ENCODE results near the gene B3GNT8.
"Not testable (repeated sequence)": the region's sequence is repeated elsewhere in the genome, so short reads cannot be mapped to it uniquely, and the experiment has no call there.

B3GNT8 gene

GRCh38 chr19:41413947-41414346, 13.2 kb downstream of the B3GNT8 start:
- no peak for DNase-seq

GRCh38 chr19:41412953-41413352, 14.2 kb downstream of the B3GNT8 start:
- no peak for DNase-seq

DNA sequence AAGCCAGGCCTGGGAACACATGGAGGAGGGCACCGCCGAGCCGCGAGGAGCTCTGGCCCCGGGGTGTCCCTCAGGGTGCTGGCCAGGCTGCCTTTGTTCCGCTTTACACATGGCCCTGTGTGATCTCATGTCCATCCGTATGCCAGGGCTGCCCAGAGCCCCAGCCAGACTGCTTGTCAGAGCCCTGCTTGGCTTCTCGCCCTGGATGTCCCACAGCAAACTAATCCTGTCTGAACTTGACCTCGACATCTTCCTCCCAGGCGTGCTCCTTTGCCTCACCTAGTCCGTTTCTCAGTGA, 15.3 kb downstream of the B3GNT8 start:
- no peak for DNase-seq

DNA sequence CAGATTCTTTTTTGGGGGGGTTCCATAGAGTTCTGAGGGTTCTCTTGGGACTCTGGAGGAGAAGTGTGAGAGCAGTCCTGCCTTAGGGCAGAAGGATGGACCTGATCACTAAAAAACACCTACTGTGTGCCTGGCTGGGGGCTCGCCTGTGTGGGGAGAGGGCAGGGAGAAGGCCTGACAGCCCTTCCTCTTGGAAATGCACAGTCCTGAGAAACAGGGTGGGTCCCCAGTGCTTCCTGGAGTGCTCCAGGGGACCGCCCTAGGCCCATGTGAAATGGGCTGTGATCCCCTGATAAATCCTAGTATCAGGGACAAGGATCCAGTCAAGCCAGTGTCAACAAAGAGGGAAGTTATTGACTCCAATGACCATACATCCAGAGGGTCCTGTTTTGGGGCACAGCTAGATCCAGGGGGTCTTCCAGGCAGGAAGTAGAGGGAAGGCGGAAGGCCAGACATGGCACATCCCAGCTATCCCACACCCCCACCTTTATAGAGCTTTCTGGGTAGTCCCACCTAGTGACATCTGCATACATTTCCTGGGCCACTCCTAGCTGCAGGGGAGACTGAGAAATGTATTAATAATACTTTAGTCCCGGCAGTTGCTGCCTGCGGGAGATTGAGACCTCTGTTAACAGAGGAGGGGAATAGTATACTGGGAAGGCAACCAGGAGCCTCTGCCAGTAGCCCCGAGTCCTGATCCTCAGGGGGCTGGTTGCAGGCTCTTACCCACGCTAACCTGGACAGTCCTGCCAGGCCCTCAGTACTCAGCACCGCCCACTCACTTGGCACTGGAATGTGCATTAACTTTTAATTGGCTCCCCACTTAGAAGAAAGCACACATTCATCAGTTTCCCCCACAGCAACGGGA, 15.8 kb downstream of the B3GNT8 start:
- no peak for DNase-seq

- no peak for DNase-seq
Observed at GRCh38 chr19:41410336-41411054, 16.7 kb downstream of the B3GNT8 start.

GRCh38 chr19:41409288-41409687, 17.9 kb downstream of the B3GNT8 start:
- no peak for DNase-seq

DNA sequence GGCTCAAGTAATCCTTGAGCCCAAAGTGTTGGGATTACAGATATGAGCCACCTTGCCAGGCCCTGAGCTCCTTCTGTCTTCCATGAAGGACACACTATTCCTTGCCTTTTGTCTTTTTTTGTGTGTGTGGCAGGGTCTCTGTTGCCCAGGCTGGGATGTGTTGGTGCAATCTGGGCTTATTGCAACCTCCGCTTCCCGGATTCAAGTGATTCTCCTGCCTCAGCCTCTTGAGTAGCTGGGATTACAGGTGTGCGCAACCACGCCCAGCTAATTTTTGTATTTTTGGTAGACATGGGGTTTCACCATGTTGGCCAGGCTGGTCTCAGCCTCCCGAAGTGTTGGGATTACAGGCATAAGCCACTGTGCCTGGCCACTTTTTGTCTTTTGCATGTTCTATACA, 18.3 kb downstream of the B3GNT8 start:
- DNase-seq = not testable (repeated sequence)

- no peak for DNase-seq
Observed at GRCh38 chr19:41408256-41408655, 18.9 kb downstream of the B3GNT8 start.

- DNase-seq = peak in 1 of 2 experiments; percentile 28
Observed at GRCh38 chr19:41407271-41407670, 19.9 kb downstream of the B3GNT8 start.

GRCh38 chr19:41405776-41406175, 21.4 kb downstream of the B3GNT8 start:
- DNase-seq = no peak

DNA sequence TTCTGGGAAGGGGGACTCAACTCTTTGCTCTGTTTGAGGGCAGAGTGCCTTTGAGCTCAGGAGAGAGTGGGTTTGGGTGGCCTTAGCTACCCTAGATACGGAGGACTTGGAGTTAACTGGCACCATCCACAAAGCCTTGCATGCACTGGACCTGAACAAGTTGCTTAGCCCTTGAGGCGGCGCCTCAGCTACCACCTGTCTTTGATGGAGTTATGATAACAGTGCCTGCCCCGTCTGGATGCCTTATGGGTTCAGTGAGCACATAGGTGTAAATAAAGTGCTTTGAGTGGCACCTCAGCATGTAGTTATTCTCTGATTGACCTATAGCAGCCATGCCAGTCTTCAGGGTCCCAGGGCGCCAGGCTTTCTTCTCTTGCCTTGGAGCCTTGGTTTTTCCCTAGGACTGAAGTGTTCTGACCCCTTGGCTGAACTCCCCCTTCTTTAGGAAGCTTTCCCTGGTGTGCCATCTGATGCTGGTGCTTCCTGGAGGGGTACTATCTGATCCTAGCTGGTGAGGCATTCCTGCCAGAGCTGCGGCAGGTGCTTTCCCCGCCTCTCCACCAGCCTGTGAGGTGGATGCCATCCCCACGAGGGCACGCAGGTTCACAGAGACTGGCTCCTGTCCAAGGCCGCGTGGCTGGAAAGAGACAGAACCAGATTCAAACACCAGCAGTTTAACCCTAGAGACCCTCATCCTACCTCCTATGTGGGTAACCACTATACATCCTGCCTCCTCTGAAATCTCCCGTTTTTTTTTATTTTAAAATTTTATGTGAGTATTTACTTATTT, 23.8 kb downstream of the B3GNT8 start:
- DNase-seq = peak in 1 of 2 experiments; percentile 15

GRCh38 chr19:41402010-41402409, 25.2 kb downstream of the B3GNT8 start:
- no peak for DNase-seq

GRCh38 chr19:41401483-41401882, 25.7 kb downstream of the B3GNT8 start:
- no peak for DNase-seq

GRCh38 chr19:41399525-41399924, 27.6 kb downstream of the B3GNT8 start:
- no peak for DNase-seq

DNA sequence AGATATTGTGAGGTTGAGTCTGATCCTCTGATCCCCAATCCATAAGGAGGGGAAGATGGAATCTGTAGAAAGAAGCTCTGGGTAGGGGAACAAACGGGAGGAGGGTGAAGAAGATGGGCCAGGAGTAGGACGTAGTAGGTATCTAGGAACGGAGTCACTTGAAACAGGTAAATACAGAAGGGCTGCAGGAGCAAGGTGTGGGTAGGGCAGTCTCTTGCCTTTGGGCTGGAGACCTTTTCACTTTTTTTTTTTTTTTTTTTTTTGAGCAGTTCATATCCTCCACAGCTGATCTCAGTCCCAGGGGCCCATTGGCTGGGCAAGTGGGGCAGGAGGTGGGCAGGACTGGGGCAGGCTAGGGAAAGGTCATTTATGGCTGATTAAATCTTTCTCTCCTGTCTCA, 28.1 kb downstream of the B3GNT8 start:
- DNase-seq = no peak

DNA sequence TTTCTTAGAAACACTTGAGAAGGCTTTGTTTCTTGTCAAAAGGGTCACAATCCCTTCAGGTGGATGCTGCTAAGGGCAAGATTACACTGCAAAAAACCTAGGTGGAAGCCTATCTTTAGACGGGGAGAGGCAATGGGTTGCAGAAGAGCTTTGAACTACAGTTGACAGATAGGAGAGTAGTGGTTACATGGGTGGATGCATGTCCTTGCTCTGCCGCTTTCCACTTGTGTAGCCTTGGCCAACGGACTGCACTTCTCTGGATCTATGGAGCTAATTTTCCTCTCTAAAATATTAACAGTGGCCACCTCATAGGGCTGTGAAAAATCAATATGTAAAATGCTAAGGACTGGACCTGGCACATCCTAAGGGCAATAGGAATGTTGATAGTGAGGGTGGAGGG, 28.6 kb downstream of the B3GNT8 start:
- DNase-seq = no peak

DNA sequence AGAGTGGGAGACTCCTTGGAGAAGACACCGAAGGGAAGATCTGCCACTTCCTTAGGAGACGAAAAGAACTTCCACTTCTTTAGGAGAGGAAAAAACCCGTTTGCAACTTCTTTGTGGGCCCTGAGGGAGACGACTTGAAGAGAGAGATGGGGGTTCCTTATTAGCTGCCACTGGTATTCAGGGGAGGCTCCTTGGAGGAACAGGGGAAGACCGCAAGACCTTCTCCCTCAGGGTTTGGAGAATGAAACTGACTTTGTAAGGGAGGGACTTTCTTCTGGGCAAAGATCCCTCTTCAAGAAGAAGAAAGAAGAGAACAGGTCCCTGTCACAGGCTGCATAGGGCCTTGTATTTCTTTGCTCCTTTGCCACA, 29.1 kb downstream of the B3GNT8 start:
- no peak for DNase-seq

DNA sequence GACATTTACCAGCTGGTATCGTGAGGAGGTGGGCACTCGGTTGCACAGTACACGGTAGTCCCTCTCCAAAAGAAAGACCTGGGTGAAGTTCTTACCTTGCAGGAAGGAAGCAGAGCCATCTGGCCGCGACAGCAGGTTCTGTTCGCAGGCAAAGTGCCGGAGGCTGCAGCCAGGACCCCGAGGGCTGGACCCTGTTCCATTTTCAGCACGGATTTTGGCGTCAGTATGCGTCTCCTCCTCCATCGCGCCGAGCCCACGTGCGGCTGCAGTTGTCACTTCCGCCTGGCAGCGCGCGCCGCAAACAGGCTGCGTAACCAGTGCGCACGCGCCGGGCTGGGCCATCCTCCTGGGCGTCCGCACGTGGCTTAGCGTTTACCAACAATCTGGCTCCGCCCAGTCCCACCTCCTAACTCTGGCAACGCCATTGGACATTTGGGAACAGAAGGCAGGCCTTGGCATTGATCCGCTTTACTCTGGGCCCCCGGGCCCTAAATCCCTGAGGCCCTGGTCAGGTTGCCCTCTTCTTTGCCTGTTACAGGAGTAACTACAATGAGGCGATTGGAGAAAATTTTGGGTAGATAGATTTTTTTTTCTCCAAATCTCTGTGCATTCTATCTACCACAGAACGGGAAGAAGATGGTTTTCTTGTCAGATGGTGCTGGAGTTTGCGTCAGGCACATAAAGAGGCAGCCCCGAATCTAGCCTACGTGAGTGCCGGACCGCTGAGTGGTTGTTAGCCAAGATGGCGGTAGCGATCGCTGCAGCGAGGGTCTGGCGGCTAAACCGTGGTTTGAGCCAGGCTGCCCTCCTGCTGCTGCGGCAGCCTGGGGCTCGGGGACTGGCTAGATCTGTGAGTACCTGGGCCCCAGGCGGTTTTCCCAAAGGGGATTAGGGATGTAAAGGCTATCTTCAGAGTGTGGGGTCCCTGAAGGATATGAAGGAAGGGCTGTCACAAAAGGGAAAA, 29.8 kb downstream of the B3GNT8 start, which contains the start of the genes BCKDHA and EXOSC5:
Gene BCKDHA (plus strand): TSS at position 733 of the 964 bp plus-strand sequence. CDS start 10 bp downstream, at position 743.
Gene EXOSC5 (minus strand): TSS at position 274 of the 964 bp plus-strand sequence. CDS start 31 bp downstream, at position 243.
- peak; percentile 100 for DNase-seq

DNA sequence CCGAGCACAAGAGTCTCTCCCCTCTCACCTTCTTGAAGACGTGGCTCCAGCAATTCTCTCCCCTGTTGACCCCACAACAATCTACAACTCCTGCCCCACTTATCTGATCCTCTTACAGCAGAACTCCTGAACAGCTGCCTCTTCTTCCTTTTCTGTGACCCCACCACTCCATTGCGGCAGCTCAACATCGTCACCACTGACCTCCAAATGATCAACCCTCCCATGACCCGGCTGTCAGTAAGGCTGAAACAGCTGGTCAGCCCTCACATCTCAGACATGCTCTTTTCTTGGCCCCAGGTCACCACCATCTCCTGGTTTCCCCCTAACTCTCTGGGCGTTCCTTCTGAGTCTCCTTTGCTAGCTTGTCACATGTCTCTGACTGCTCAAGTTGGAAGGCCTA, 31.8 kb downstream of the B3GNT8 start:
- DNase-seq = no peak

DNA sequence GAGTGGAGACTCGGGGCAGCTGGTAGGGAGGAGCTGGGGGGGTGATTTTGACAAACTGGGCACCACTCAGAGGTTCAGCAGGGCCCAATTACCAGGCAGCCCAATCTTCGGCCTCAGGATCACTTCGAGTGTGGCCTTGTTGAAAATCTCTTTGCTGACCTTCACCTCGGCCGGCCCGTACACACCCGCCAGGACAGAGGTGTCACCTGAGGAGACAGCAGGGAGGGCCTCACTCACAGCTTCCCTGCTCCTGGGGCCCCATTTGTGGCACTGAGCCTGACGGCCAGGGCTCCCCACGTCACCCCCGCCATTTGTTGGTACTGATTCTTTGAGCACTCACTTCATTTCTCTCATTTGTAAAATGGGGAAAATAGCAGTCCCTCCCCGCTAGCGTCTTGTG, 34.4 kb downstream of the B3GNT8 start:
- DNase-seq = no peak

- DNase-seq = no peak
Observed at GRCh38 chr19:41391618-41392017, 35.6 kb downstream of the B3GNT8 start.

DNA sequence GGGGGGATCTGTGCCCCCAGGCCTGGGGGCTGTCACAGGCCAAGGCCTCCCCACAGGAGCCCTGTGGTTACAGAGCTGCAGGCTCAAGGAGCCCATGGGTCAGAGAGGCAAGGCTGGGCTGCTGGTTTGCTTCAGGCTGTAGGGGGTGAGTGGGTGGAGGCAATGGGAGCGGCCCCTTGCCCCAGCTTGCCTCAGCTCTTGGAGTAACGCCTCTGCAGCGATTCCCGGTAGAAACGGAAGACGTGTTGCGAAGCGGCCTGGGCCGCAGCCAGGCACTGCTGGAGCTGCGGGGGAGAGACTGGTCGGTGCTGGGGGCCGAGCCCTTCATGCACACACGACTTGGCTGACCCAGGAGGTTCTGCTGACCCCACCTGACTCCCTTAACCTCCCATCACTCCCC, 40.7 kb downstream of the B3GNT8 start:
- no peak for DNase-seq

Data from NCI-H187 (cell line).